Breast epithelium (tissue), 3 donors: Measurements from ENCODE around the gene ABCC2.

ENCODE experiments used
- CTCF ChIP-seq, 3 donors: fragments of 450-650 bp; IDR thresholded peaks; one replicate each; pipeline ENCODE4 v1.5.1; 2016 to 2017; ENCODE audit warnings: antibody characterized with exemption in 3 of 3, mild to moderate bottlenecking in 3 of 3, moderate library complexity in 3 of 3
- POLR2A ChIP-seq: fragments of 450-650 bp; IDR thresholded peaks from one replicate; pipeline ENCODE4 v1.6.1; 2016; ENCODE audit warnings: antibody characterized with exemption, mild to moderate bottlenecking, moderate library complexity
- POLR2AphosphoS5 ChIP-seq, 3 donors: sonication (generic); formaldehyde crosslinking; IDR thresholded peaks; one replicate each; pipeline ENCODE4 v1.6.1; 2017; ENCODE audit warnings: antibody characterized with exemption in 3 of 3

- TF ChIP-seq CTCF (IDR thresholded peaks at IDR 0.05) (no peak), POLR2A (no peak), POLR2AphosphoS5 (IDR thresholded peaks at IDR 0.05) (no peak)
Observed at GRCh38 chr10:99785646-99786045, 3.2 kb downstream of the ABCC2 start.
